Hepatocyte (in vitro differentiated cells): ENCODE data around the gene RSU1.

Source experiments
- CTCF ChIP-seq: fragments of 200-600 bp; sonication (generic); IDR thresholded peaks from 2 replicates; pipeline ENCODE4 v1.5.1; 2016; ENCODE audit warnings: antibody characterized with exemption, mild to moderate bottlenecking; ENCODE audit not compliant: poor library complexity
- EZH2 ChIP-seq: fragments of 200-600 bp; sonication (generic); IDR thresholded peaks from 2 replicates; pipeline ENCODE4 v1.6.1; 2016; ENCODE audit warnings: antibody characterized with exemption, mild to moderate bottlenecking, borderline replicate concordance
- EZH2phosphoT487 ChIP-seq: fragments of 200-600 bp; sonication (generic); IDR thresholded peaks from one replicate; pipeline ENCODE4 v1.6.1; 2018; ENCODE audit warnings: antibody characterized with exemption, mild to moderate bottlenecking, low read depth, moderate library complexity; ENCODE audit not compliant: unreplicated experiment, severe bottlenecking

- TF ChIP-seq CTCF (no peak), EZH2 (no peak), EZH2phosphoT487 (no peak)
Measured at GRCh38 chr10:16852624-16853023, 35.4 kb upstream of the RSU1 start.
